GM12878 (cell line): ENCODE data around the gene HSPBP1. TPM values are rescaled to one million over a fixed set of nuclear protein-coding genes. Genes with fewer than 3 reads are reported as not detected.
A peak's percentile ranks its signal among the peaks of the same experiment; 100 is the strongest.

Experiments
- ATAC-seq: fragments of 200-7000 bp; cut with Tn5 transposase; 3 replicates; pipeline ENCODE4 v1.9.1; 2020; ENCODE audit warnings: mild to moderate bottlenecking, moderate library complexity
- BruUV-seq: library from RNA; stranded (reverse); fragments of 400-500 nt; replicated peaks from 2 replicates; lab custom pipeline; 2021; lab: Mats Ljungman, UMichigan
- CTCF ChIA-PET: fragments of 300-600 bp; sonication (Branson Sonifier 250); formaldehyde crosslinking; extraction: SDS; loops from one replicate; lab custom pipeline; 2021; ENCODE audit warnings: inconsistent platforms; lab: Yijun Ruan, JAX
- POLR2A ChIA-PET: fragments of 350-600 bp; formaldehyde crosslinking; extraction: SDS; loops from one replicate; lab custom pipeline; 2021; ENCODE audit warnings: inconsistent platforms; lab: Charles Lee
- RAD21 ChIA-PET: fragments of 300-600 bp; sonication (Branson Sonifier 250); formaldehyde crosslinking; loops from one replicate; lab custom pipeline; 2023; ENCODE audit warnings: antibody characterized with exemption; ENCODE audit not compliant: unreplicated experiment; lab: Charles Lee
- SMC1A ChIA-PET: fragments of 300-600 bp; sonication (Branson Sonifier 250); formaldehyde crosslinking; loops from one replicate; lab custom pipeline; 2023; ENCODE audit not compliant: unreplicated experiment, uncharacterized antibody; lab: Charles Lee
- DNase-seq: peaks from one replicate; pipeline ENCODE4 v3.0.0-alpha.2; 2011; ENCODE audit warnings: low read depth, low spot score
- FAIRE-seq: peaks from 3 replicates; lab custom pipeline; 2011; peaks lifted over from hg19 to GRCh38; lab: Jason Lieb, UNC
- H2AFZ ChIP-seq: 2 replicates; pipeline ENCODE4 v1.6.0; 2011; ENCODE audit warnings: low read depth, low read length, control low read depth; ENCODE audit not compliant: control insufficient read depth
- H3K27ac ChIP-seq: 2 replicates; pipeline ENCODE4 v1.5.1; 2011; ENCODE audit warnings: control low read depth; ENCODE audit not compliant: control insufficient read depth, insufficient read depth
- H3K27me3 ChIP-seq, 2 experiments: replicated peaks in 1 of 2; 2 replicates each; pipeline versions ENCODE4 v1.6.0 to v1.6.1; 2011; ENCODE audit warnings: low read length in 1 of 2; ENCODE audit not compliant: control insufficient read depth in 2 of 2, insufficient read depth in 2 of 2
- H3K36me3 ChIP-seq, 2 experiments: 2 replicates each; pipeline ENCODE4 v1.5.1; 2011; ENCODE audit warnings: low read length in 1 of 2; ENCODE audit not compliant: control insufficient read depth in 2 of 2, insufficient read depth in 2 of 2
- H3K4me1 ChIP-seq: 2 replicates; pipeline ENCODE4 v1.6.1; 2011; ENCODE audit warnings: mild to moderate bottlenecking, low read length, moderate library complexity, mixed read lengths; ENCODE audit not compliant: control insufficient read depth, insufficient read depth
- H3K4me2 ChIP-seq: 2 replicates; pipeline ENCODE4 v1.6.0; 2011; ENCODE audit warnings: control low read depth; ENCODE audit not compliant: control insufficient read depth, insufficient read depth
- H3K4me3 ChIP-seq: fragments of 200-600 bp; sonication (generic); 2 replicates; pipeline ENCODE4 v1.5.1; 2016
- H3K79me2 ChIP-seq: 2 replicates; pipeline ENCODE4 v1.6.0; 2011; ENCODE audit warnings: low read length; ENCODE audit not compliant: control insufficient read depth, insufficient read depth
- H3K9ac ChIP-seq: 2 replicates; pipeline ENCODE4 v1.8.0; 2011; ENCODE audit warnings: low read length, control low read depth, mixed read lengths; ENCODE audit not compliant: control insufficient read depth, insufficient read depth
- H3K9me3 ChIP-seq: replicated peaks from 3 replicates; pipeline ENCODE4 v1.5.1; 2011; ENCODE audit warnings: mild to moderate bottlenecking, low read length; ENCODE audit not compliant: control insufficient read depth, insufficient read depth
- H4K20me1 ChIP-seq: 2 replicates; pipeline ENCODE4 v1.6.0; 2011; ENCODE audit not compliant: control insufficient read depth, insufficient read depth
- POLR2A ChIP-seq: IDR thresholded peaks from 2 replicates; pipeline ENCODE4 v1.6.1; 2011; ENCODE audit warnings: low read depth, mild to moderate bottlenecking, low read length
- RAD21 ChIP-seq: IDR thresholded peaks from 2 replicates; pipeline ENCODE4 v1.6.1; 2011; ENCODE audit warnings: mild to moderate bottlenecking, low read depth, low read length, moderate library complexity; ENCODE audit not compliant: insufficient read depth
- RBBP5 ChIP-seq: fragments of 200-600 bp; sonication (generic); conservative IDR thresholded peaks from 2 replicates; pipeline ENCODE4 v1.6.1; 2016
- RELA ChIP-seq: fragments of 450-650 bp; IDR thresholded peaks from 2 replicates; pipeline ENCODE4 v1.8.0; 2014; ENCODE audit warnings: borderline replicate concordance; ENCODE audit not compliant: partially characterized antibody
- RUNX3 ChIP-seq: IDR thresholded peaks from 2 replicates; pipeline ENCODE4 v1.6.1; 2012; ENCODE audit warnings: low read length, inconsistent platforms
- TARDBP ChIP-seq: IDR thresholded peaks from 2 replicates; pipeline ENCODE4 v1.6.1; 2016; ENCODE audit warnings: borderline replicate concordance
- ZNF622 ChIP-seq: fragments of 450-650 bp; IDR thresholded peaks from 2 replicates; pipeline ENCODE4 v1.6.1; 2017; ENCODE audit warnings: mild to moderate bottlenecking, inconsistent platforms
- WGBS: methylation state at CpG from one replicate; pipeline ENCODE4 v1.1.6; 2016; ENCODE audit warnings: low lambda C conversion rate; ENCODE audit not compliant: insufficient replicate concordance, insufficient coverage; ENCODE audit errors: missing lambda C conversion rate; 5-methylcytosine and 5-hydroxymethylcytosine counted together
- in situ Hi-C: fragments of 300-500 bp; cut with MboI; formaldehyde crosslinking; loops from 9 replicates; pipeline ENCODE4 v1.14.3; 2018; ENCODE audit warnings: mixed read lengths
- intact Hi-C: fragments of 100-400 bp; cut with micrococcal nuclease; formaldehyde crosslinking; loops from one replicate; pipeline ENCODE4 v1.14.2; 2022; ENCODE audit not compliant: unreplicated experiment
- polyA plus RNA-seq, 11 experiments: library from polyadenylated mRNA; depleted of rRNA in 4 of 11; unstranded in 6 of 11; stranded (reverse) in 5 of 11; fragments of >200 nt; fragmentation: Nextera tagmentation in 4 of 11; fragmentation: Illumina TruSeq in 1 of 11; extraction: Ambion mirVana in 4 of 11; extraction: Trizol in 1 of 11; gene quantifications; 1 replicate in 1 of 11; 2 replicates in 10 of 11; pipeline versions ENCODE4 v1.2.1 to v1.2.3, GENCODE V29; 2011 to 2016; ENCODE audit warnings: inconsistent platforms in 2 of 11, missing spikeins in 2 of 11, low read depth in 1 of 11
- total RNA-seq, 4 experiments: library from RNA; depleted of rRNA in 3 of 4; stranded (reverse); fragments of >200 nt in 3 of 4; fragmentation: Illumina TruSeq in 1 of 4; extraction: Trizol in 1 of 4; gene quantifications; 2 replicates each; pipeline versions ENCODE4 v1.2.1 to v1.2.3, GENCODE V29; 2013 to 2021
- TF ChIP-seq, protein P1 (sequence below): IDR thresholded peaks from 2 replicates; pipeline ENCODE4 v1.6.1; 2011; ENCODE audit warnings: low read depth, low read length, improper control_type of control experiment, borderline replicate concordance
- TF ChIP-seq, protein P2 (sequence below): fragments of 450-650 bp; IDR thresholded peaks from 2 replicates; pipeline ENCODE4 v1.6.1; 2016; ENCODE audit warnings: mild to moderate bottlenecking
- TF ChIP-seq, protein P3 (sequence below): fragments of 450-650 bp; formaldehyde crosslinking; IDR thresholded peaks from 2 replicates; pipeline ENCODE4 v1.4.0; 2022; ENCODE audit warnings: mild to moderate bottlenecking, moderate library complexity
- TF ChIP-seq, protein P4 (sequence below): fragments of 450-650 bp; IDR thresholded peaks from 2 replicates; pipeline ENCODE4 v1.6.1; 2018; ENCODE audit warnings: mild to moderate bottlenecking, low read depth, moderate library complexity; ENCODE audit not compliant: partially characterized antibody

HSPBP1 gene
- total and polyA plus RNA-seq, 10 of the 15 experiments (the other 5 are each of a cell fraction or from before 2014, with no cell fraction given) = 0.18 to 83.3 (median 23.0) TPM

DNA sequence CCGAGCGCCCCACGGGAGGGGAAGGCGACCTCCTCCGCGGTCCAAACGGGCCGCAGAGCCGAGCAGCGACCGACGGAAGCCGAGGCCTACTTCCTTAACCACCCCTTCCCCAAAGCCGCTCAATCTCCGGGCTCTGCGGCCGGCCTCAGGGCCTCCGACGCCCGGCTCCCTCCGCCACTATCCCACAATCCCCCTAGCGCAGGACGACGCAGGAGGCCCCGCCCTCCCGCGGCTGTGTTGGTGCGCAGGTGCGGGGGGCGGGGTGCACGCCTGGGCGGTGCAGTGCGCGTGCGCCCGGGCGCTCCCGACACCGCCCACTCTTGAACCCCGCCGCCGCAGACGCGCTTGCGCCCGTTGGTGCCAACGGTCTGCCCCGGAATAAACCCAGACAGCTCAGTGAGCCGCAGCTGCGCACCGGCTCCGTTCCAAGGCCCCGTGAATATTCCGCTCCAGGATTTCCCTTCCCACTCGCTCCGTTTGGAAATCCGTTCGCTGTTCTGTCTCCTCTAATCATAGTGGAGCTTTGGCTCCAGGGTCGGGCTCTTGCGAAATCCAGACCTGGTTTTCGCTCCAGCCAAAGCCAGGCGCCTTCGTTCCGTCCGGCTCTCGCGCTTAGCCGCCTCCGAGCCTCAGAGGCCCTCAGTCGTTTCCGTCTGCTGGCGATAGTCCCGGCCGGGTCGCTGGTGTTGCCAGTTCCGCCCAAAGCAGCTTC lies 20.9 kb downstream of the HSPBP1 start, which contains the start of gene PPP6R1:
Gene PPP6R1 (minus strand): TSS at position 190 of the 712 bp plus-strand sequence. CDS start 11,914 bp downstream, outside the sequence.
- Histone ChIP-seq H2AFZ (peak within 1 kb of the TSS; percentile 97), H3K79me2 (peaks cover 50% of the 10 kb centered on the region), H3K4me2 (peak within 1 kb of the TSS; percentile 96), H3K4me3 (peak within 1 kb of the TSS; percentile 100), H3K9ac (peak within 1 kb of the TSS; percentile 95), H3K27ac (peak within 1 kb of the TSS; percentile 96), H3K27me3 (no peaks in the 10 kb centered on the region), H3K9me3 (no peaks in the 10 kb centered on the region), H3K4me1 (peaks cover 7% of the 10 kb centered on the region), H3K36me3 (no peaks in the 10 kb centered on the region; a peak in 2 of 4 replicates), H4K20me1 (peaks cover 7% of the 10 kb centered on the region; the same call in 1 of the 2 replicates)
- ChIA-PET SMC1A (interaction anchor here (1.0 to 3.1 kb wide), 5 partner anchors 11 to 80 kb away, joined by 3 to 25 read pairs (median 6); partner anchors contain the start of genes HSPBP1 and KMT5C), CTCF (interaction anchor here (0.6 to 2.1 kb wide), 5 partner anchors 14 to 374 kb away, joined by 4 to 8 read pairs (median 5); partner anchors contain the start of gene TMEM238), POLR2A (interaction anchor here (0.6 to 2.4 kb wide), 13 partner anchors 8 to 412 kb away, joined by 3 to 39 read pairs (median 4); partner anchors contain the start of genes HSPBP1, KMT5C, ZNF628 and ZNF784), RAD21 (interaction anchor here (0.8 to 1.8 kb wide), 7 partner anchors 8 to 125 kb away, joined by 3 to 13 read pairs (median 5); partner anchors contain the start of genes HSPBP1, KMT5C and TMEM238)
- WGBS = under 1% methylated on average over 64 of the region's 76 CpGs
- no TSS peak for BruUV-seq
- in situ Hi-C loops = no loop called here
- intact Hi-C loops = loop anchor here (1.0 to 10.0 kb wide), 2 partner anchors 17 to 126 kb away; partner anchors contain the start of genes RPL28 and TMEM238
- DNase-seq (peak; percentile 97), ATAC-seq (peak; percentile 85), FAIRE-seq (peak; percentile 96)
- TF ChIP-seq, protein P1, sequence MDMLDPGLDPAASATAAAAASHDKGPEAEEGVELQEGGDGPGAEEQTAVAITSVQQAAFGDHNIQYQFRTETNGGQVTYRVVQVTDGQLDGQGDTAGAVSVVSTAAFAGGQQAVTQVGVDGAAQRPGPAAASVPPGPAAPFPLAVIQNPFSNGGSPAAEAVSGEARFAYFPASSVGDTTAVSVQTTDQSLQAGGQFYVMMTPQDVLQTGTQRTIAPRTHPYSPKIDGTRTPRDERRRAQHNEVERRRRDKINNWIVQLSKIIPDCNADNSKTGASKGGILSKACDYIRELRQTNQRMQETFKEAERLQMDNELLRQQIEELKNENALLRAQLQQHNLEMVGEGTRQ = no peak
- TF ChIP-seq, protein P2, sequence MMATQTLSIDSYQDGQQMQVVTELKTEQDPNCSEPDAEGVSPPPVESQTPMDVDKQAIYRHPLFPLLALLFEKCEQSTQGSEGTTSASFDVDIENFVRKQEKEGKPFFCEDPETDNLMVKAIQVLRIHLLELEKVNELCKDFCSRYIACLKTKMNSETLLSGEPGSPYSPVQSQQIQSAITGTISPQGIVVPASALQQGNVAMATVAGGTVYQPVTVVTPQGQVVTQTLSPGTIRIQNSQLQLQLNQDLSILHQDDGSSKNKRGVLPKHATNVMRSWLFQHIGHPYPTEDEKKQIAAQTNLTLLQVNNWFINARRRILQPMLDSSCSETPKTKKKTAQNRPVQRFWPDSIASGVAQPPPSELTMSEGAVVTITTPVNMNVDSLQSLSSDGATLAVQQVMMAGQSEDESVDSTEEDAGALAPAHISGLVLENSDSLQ = peak; percentile 71
- TF ChIP-seq POLR2A (peak; percentile 89), RUNX3 (peak; percentile 84), RBBP5 (no peak), ZNF622 (no peak), RAD21 (no peak), TARDBP (peak; percentile 79), RELA (peak; percentile 58)
- TF ChIP-seq, protein P3, sequence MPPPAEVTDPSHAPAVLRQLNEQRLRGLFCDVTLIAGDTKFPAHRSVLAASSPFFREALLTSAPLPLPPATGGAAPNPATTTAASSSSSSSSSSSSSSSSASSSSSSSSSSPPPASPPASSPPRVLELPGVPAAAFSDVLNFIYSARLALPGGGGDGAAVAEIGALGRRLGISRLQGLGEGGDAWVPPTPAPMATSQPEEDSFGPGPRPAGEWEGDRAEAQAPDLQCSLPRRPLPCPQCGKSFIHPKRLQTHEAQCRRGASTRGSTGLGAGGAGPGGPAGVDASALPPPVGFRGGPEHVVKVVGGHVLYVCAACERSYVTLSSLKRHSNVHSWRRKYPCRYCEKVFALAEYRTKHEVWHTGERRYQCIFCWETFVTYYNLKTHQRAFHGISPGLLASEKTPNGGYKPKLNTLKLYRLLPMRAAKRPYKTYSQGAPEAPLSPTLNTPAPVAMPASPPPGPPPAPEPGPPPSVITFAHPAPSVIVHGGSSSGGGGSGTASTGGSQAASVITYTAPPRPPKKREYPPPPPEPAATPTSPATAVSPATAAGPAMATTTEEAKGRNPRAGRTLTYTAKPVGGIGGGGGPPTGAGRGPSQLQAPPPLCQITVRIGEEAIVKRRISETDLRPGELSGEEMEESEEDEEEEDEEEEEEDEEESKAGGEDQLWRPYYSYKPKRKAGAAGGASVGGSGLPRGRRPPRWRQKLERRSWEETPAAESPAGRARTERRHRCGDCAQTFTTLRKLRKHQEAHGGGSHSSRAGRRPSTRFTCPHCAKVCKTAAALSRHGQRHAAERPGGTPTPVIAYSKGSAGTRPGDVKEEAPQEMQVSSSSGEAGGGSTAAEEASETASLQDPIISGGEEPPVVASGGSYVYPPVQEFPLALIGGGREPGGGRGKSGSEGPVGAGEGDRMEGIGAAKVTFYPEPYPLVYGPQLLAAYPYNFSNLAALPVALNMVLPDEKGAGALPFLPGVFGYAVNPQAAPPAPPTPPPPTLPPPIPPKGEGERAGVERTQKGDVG (CRISPR knock-in tag) = no peak
- TF ChIP-seq, protein P4, sequence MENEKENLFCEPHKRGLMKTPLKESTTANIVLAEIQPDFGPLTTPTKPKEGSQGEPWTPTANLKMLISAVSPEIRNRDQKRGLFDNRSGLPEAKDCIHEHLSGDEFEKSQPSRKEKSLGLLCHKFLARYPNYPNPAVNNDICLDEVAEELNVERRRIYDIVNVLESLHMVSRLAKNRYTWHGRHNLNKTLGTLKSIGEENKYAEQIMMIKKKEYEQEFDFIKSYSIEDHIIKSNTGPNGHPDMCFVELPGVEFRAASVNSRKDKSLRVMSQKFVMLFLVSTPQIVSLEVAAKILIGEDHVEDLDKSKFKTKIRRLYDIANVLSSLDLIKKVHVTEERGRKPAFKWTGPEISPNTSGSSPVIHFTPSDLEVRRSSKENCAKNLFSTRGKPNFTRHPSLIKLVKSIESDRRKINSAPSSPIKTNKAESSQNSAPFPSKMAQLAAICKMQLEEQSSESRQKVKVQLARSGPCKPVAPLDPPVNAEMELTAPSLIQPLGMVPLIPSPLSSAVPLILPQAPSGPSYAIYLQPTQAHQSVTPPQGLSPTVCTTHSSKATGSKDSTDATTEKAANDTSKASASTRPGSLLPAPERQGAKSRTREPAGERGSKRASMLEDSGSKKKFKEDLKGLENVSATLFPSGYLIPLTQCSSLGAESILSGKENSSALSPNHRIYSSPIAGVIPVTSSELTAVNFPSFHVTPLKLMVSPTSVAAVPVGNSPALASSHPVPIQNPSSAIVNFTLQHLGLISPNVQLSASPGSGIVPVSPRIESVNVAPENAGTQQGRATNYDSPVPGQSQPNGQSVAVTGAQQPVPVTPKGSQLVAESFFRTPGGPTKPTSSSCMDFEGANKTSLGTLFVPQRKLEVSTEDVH = peak; percentile 20
